Stimulated activated CD8-positive, alpha-beta memory T cell treated with anti-CD3 and anti-CD28 coated beads, Interleukin-2, amount 100 ng/mL, for 1 hour (primary cell): ENCODE measurements around the gene KCNQ1OT1.

Experiments used
- DNase-seq, 2 donors: peaks; one replicate each; pipeline ENCODE4 v3.0.0-alpha.2; 2020; ENCODE audit warnings: low read depth in 2 of 2

KCNQ1OT1 gene

DNA sequence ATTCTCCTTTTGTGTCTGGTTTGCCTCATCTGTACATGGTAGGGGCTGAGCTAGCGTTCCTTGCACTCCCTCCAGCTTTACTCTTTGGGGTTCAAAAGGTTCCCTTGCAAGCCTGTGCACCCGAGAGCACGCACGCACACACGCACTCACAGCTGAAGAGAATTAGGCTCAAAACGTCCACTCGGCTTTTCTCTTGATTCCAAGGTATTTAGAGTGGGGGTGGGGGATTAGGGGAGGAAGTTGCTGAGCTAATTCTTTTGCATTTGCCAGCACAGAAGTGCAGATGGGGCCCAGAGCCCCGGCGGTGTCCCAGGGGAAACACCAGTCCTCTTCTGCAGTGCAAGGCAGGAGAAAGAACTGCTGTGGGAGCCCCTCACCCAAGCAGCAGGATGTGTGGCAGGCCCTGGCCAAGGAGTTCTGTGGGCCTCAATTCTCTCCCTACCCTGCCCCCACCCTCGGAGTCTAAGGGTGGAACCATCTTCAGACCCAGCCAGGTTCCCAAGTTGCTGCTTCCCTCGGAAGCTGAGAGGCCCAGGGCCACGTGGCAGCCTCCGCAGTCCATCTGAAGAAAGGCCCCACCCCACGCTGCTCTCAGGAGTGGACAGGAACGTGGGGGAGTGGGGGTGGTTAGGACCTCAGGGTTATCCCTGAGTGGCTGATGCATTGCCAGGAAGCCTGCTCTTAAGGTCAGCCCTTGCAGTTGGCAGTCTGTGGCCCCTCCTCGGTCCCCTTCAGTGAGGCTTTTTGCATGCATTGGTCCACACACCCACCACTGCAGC, 3.8 kb upstream of the KCNQ1OT1 start:
- DNase-seq, result no peak

DNA sequence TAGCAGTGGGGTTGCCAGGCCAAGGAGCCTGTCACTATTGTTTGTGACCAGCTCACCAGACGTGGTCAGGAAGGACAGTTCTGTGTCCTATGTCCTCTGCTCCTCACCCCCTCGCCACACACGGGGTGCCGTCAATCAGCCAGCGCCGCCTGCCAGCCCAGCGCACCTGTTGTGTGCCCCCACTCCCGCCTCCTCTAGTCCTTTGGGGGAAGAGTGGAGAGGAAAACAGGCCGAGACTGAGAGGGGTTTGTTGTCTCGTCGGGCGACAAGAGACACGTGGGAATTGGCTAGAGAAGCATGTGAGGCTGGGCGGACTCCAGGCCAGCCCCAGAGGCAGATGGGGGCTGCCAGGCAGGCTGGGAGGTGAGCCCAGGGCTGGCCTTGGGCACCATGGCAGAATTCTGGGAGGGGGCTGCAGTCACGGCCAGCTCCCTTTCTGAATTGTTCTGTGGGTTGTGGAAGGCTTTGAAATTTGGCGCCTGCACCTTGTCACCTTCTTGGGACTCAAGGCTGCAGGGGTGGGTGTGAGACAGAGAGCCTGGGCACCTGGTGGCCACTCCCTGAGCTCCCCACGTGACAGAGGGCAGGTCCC, 3.1 kb upstream of the KCNQ1OT1 start:
- DNase-seq, result no peak

DNA sequence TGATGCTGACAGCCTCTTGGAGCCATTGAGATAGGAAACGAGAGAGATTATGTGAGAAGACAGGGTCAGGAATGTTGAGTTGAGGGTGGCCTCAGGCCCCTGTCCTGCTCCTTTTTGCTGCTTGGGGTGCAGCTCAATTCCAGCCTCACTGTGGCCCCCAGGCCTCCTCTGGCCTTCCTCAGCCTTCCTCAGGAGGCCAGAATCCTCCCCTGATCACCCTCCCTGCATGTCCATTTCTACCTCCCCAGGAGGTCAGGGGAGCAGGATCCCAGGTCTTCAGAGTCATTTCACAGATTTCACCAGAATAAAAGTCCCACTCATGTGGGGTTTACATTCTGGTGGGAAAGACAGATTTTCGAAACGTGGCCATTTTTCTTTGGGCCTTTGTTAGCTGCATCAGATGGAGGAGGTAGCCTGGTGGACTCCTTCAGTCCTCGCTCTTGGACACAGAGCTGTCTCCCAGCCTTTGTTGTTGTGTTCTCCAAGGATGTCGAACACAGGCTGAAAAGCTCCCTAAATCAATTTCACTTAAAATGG, 2.2 kb upstream of the KCNQ1OT1 start:
- DNase-seq, result no peak

DNA sequence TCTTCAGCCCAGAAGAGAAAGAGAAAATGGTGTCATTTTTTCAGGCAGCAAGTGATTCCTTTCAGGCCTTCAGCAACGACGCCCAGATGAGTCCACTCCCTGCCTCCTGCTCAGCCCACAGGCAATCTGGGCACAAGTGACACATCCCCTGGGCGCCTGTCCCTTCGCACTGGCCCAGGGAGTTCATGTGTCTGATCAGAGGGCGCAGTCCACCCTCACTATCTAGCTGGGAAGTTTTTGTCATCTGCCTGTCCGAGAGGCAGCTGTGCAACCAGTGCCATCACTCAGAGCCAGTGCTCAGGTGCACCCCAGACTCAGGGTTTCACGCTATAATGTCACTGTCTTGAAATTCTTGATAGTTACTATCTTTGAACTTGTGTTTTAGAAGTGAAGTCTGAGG, 1.4 kb upstream of the KCNQ1OT1 start:
- no peak for DNase-seq

DNA sequence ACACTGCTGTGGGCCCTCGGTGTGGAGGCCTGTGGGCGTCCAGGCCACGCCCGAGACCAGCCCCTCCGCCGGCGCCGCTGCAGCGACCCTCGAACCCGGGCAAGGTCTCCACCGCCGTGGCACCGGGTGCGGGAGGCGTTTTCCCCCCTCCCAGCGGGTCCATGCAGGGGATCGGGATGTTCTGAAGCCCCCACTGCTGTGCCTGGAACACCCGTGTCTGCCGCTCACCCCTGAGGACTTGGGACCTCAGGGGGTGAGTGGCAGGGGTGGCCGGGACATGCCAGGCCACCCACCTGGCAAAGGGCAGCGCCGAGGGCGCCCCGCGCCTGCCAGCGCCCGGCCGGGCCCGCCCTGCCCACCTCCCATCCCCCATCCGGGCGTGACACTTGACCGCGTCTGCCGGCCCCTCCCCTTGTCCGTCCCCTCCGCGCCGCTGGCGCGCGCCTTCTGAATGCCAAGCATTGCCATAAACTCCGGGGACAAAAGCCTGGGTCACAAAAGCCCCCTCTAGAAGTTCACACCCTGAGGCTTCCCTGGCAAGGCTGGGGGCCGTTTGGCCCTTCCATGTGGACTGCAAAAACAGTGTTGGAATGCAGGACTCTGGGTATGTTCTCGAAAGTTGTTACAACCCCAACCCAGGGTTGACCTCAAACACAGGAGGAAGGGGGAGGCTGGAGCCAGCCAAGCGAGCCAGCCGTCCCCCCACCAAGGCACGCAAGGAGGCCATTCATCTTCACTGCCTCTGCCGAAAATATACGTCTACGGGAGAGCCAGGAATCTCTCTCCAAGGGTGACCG, 819 bp upstream of the KCNQ1OT1 start:
- DNase-seq, result no peak

DNA sequence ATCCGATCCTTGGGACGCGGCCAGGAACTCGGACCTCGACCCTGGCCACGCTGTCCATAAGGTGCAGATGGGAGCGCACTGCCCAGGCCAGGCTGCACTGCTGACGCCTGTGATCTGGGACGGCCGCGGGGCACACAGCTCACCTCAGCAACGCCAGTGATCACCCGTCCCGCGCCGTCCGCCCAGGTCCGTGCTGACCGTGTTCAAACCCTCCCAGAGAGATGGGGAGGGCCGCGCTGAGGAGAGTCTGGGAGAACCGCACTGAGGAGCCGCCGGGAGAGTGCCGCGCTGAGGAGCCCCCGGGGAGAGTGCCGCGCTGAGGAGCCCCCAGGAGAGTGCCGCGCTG, 636 bp downstream of the KCNQ1OT1 start:
- DNase-seq, result no peak

DNA sequence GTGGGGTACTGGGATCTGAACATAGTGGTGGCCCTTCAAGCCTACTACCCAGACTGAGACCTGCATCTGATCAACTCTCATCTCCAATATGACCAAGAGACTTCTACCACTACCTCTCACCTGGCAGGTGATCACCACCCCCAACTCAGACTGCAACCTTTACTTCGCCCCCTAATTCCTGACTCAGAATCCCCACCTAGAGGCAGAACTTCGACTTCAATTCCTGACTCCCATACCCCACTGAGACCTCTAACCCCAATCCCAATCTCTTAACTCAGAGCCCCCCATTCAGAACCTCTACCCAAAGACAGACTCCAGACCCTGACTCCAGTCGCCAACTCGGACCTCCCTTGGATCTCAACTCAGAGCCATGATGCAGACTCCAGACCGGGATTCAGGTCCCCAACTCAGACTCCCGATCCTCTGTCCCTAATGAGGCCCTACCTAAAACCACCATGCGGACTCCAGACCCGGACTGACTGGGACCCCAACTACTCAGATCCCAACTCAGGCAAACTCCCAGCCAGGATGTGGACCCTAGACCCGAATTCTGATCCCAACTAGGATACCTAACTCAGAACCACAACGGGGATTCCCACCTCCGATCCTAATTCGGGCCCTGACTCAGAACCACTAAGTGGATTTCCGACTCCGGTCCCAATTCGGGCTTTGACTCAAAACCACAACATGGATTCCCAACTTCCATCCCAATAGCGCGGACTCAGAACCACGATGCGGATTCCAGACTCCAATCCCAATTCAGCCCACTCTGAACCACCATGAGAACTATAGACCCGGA, 1.2 kb downstream of the KCNQ1OT1 start:
- DNase-seq, result no peak

DNA sequence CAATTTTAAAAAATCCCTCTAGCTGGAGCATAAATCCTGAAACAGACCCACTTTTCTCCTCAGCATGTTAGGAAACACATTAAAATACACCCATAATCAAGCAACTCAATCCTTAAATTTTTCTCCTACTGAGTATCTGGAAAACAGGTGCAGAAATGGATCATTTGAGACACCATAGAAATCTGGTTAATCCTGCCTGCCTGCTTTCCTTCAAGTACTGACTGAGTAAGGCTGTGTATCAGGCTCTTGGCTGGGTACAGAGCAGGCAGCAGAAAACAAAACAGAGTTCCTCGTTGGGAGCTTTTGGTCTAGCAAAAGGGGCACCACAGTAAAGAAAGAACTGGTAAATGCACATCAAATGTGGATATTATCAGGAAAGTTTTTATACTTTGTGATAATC, 1.9 kb downstream of the KCNQ1OT1 start:
- no peak for DNase-seq

DNA sequence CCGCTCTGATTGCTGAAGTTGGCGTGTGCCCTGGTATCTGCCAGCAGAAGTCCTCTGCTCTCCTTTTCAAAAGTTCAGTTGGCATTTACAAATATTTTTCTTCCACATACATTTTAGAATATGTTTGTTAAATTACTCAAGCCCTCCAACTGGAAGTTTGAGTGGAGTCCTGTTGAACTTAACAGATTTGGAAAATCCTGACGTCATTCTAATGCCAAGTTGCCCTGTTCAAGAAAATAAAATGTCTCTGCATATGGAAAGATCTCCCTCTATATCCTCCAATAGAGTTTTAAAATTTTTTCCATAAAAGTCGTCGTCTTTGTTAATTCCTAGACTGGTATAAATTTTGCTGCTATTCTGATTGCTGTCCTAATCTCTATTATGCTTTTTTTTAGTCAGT, 3.3 kb downstream of the KCNQ1OT1 start:
- no peak for DNase-seq

DNA sequence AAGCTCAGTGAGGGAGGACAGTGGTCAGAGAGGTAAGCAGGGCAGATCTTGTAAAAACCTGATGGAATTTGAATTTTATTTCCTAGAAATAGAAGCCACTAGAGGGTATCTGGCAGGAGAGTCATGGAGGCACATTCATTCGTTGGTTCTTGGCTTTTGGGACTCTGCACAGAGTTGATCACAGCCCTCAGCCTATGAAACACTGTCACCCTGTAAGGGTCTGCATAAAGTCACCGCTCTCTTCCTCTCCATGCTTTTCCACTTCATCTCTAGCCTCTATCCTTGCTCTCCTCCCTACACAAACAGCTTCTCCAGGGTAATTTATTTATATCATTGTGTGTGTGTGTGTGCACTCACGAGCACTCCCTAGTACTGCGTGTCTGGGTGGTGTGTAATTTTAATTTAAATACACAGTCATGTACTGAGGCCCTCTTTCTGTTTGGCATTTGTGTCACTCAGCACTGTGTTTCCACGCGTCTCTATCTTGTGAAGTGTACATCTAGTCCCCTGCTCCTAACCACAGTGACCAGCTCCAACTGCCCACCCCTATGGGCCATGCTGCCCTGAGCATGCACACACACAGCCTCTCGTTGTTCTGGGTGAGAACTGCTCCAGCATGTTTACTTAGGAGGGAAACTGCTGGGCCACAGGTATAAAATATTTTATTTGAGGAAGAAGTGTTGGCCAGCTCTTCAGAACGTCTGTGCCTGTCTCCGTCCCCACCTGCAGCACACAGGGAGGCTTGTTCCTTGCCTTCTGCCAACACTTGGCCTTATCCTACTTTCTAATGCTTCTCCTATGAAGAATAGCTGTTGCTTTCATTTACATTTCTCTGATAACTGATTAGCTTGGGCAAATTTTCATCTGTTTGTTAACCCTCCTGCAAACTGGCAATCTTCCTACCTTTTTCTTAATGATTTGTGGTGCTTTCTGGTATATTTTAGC, 4.5 kb downstream of the KCNQ1OT1 start:
- no peak for DNase-seq

DNA sequence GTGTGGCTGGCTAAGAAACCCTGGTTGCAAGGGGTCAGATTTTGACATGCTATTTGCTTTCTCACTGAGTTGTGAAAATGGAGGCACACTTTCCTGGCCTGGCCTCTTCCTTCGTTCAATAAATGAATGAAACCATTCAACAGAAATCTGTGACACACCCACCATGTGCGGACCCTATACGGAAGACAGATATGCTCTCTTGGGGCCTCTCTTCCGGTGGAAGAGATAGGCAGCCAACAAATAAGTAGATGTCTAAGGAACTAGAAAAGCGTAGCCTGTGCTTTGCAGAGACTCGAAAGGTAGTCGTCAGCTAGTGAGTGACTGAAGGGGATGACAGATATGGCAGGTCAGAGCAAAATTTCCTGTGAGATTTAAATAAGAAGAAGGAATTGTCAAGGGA, 5.3 kb downstream of the KCNQ1OT1 start:
- DNase-seq, result no peak

DNA sequence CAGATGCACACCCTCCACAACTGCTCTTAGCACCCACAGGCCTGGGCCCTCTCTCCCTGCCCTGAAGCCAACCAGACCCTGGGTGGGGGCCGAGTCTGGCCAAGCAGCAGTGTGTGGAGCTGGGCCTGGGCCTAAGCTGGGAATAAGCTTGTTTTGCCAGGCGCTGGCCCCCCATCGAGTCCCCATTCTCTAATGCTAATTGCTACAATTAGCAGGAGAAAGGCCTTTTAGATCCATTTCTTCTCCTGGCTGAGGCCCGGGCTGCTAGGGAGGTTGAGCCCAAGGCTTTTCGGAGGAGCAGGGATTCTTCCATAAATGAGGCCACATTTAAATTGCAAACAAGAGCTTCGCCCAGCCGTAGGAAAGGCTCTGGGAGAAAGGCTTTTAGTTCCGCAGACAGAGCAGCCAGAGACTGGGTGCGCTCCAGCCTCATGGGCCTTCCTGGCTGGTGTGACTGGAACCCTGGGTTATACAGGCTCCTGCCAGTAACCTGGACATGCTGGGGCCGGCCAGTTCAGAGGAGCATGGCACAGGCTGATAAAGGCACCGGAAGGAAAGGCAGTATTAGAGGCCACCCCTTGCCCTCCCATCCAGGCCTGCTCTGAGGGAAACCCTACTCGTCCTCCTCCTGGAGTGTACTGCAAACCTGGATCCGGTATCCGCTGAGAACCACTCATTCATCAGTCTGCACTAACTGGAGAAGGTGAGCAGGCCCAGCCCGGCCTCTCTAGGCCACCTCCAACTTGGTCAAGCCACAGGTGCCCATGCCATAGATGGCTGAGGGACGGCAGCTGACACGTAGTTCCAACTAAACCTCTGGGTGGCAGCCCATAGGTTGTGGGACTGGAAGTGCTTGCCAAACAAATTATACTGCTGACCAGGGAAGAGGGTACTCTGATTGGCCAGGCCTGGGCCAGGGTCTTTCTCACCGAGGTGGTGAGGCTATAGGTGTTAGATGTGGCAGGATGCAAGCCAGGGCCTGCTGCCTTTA, 6.2 kb downstream of the KCNQ1OT1 start:
- DNase-seq, result no peak

DNA sequence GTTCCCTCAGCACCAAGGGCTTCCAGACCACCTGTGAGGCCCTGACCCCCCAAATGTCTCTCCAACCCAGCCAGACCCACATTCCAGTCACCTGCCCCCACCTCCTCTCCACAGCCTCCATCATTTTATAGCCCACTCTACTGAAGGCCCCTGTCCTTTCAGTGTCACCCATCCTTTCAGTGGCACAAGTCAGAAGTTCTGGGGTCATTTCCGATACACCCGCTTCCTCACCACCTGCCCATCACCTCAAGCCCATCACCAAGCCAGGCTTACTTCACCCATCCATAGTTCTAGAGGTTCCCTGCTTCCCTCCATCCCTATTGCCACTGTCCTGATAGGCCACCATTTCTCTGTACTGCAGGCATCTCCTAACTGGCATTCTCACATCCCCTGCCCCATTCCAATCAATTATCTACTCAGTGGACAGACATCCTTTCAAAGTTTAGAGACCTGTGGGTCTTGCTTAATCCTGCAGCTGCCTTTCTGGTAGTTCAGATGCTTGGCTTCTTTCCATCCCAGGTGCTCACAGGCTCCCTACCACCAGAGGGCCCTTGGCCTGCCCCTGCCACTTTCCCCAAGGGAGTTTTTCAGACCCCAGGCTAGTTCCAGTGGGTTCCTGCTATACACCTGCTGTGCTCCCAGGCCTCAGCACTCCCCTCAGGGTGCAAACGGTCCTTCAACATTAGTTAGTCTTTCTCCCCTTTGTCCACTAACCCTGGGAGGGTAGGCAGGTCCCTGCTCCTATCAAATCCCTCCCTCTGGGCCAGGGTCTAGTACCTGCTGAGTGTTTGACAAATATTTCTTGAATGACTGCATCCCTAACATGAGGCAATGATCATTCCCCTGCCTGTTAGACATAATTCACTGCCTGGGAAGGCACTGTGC, 7.6 kb downstream of the KCNQ1OT1 start:
- no peak for DNase-seq

DNA sequence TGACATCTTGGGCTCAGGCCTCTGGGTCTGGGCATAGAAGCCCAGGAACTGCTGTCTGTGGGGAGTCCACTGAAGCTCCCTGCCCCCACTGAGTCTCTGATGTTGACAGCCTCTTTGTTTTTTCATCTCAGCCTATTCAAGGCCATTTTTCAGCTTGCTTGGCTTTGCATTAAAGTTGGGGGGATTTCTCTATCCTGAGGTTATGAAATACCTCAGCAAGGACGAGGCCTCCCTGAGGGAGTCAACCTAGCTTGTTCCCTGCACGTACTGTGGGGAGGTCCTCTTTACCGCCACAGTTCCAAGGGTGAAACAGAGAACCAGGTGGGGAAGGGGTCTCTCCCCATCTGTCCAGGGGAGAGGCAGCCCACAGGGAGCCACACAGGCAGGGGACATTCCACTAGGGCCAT, 8.4 kb downstream of the KCNQ1OT1 start:
- DNase-seq, result no peak

DNA sequence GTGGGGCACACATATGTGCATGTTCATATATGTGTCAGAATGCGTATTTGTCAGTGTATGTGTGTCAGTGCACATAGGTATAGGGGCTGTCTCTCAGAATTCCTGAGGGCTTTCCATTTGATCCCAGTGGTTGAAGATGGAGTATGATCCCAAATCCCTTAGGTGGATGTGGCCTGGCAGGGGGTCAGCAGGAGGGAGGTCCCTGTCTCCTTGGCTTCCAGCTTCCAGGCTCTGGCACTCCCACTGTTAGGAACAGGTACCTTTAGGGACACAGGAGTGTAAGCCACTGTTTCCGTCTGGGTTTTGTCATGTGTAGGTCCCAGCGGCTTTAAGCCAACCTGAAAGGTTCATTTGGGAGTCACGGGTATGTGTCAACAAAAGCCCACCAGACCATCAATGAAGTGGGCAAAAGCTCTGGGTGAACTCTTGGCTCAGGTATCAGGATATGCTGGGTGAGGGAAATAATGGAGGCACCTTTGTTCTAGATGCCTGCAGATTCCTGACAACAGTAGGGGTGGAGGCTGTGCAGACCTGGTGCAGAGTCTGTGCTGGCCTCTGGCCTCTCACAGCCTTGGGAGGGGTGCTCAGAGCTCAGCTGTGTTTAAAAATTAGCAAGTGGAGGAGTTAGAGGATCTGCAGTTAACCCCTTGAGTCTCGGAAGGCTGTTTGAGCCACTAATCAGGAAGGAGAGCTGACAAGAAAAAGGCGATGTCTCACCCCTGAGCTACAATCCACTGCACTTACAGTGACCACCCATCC, 9.0 kb downstream of the KCNQ1OT1 start:
- no peak for DNase-seq

DNA sequence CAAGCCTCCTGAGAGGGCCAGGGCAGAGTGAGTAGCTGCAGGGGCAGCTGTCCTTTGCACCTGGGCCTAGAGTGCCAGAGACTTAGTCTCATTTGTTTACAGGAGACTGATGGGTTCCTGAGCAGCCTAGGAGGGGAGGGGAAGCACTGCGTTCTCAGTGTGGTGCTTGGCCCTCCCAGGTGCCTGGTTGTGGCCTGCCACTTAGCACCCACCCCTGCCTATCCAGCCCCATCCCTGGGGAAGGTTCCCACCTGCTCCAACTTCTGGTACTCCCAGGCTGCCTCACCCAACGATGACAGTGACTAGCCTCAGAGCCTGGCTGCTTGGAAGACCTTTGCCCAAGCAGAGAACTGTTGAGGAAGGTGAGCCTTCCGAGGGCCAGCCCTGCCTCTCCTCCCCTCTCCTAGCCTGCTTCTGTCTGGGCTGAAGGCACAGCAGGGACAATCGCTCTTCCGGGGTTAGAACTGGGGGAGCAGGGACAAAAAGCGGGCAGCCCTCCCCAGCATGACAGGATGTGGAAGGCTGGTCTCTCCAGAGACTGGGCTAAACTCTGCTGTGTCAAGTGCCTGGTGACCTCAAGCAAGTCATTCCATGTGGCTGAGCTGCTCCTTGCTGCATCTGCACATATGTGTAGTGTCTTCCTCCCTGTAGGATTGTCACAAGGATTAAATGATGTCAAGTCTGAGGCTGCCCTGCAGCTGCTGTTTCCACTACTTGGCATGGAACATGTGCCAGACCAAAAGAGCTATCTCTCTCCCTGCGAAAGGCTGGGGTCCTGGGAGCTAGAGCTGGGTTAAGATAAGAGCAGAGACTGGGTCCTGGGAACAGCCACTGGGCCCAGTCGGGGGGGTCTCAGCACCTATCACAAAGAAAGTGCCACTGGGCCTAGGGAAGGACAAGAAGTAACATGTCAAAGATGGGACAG, 9.9 kb downstream of the KCNQ1OT1 start:
- DNase-seq, result no peak
